NCI-H526 (cell line): ENCODE measurements around the gene TNRC18.
"Not testable (repeated sequence)": the region's sequence is repeated elsewhere in the genome, so short reads cannot be mapped to it uniquely, and the experiment has no call there.

Experiments used
- DNase-seq, 2 experiments: peaks; one replicate each; lab custom pipeline; 2025; lab: John Stamatoyannopoulos, UW

The TNRC18 gene

GRCh38 chr7:5377279-5377678 is 46.4 kb downstream of the TNRC18 start:
- no peak for DNase-seq

- DNase-seq: no peak
Observed at GRCh38 chr7:5375925-5376324, 47.7 kb downstream of the TNRC18 start.

- DNase-seq: no peak
Observed at GRCh38 chr7:5374464-5374863, 49.2 kb downstream of the TNRC18 start.

GRCh38 chr7:5373300-5373699 is 50.3 kb downstream of the TNRC18 start:
- no peak for DNase-seq

- DNase-seq: no peak
Observed at GRCh38 chr7:5370454-5371353, 52.9 kb downstream of the TNRC18 start.

GRCh38 chr7:5367661-5368060 is 56.0 kb downstream of the TNRC18 start:
- DNase-seq: no peak

- peak; percentile 34 to 79 for DNase-seq
Observed at GRCh38 chr7:5365976-5366625, 57.5 kb downstream of the TNRC18 start.

GRCh38 chr7:5363729-5364128 is 59.9 kb downstream of the TNRC18 start:
- peak; percentile 52 to 77 for DNase-seq

GRCh38 chr7:5362466-5362865 is 61.2 kb downstream of the TNRC18 start:
- no peak for DNase-seq

- DNase-seq: no peak
Observed at GRCh38 chr7:5361446-5362127, 62.0 kb downstream of the TNRC18 start.

- DNase-seq: no peak
Observed at GRCh38 chr7:5360971-5361370, 62.7 kb downstream of the TNRC18 start.

GRCh38 chr7:5360451-5360850 is 63.2 kb downstream of the TNRC18 start:
- DNase-seq: no peak

- not testable (repeated sequence) for DNase-seq
Observed at GRCh38 chr7:5360021-5360420, 63.6 kb downstream of the TNRC18 start.

- DNase-seq: no peak
Observed at GRCh38 chr7:5359344-5359743, 64.3 kb downstream of the TNRC18 start.

GRCh38 chr7:5357951-5358350 is 65.7 kb downstream of the TNRC18 start:
- no peak for DNase-seq

- DNase-seq: no peak
Observed at GRCh38 chr7:5356751-5357119, 66.9 kb downstream of the TNRC18 start.

GRCh38 chr7:5354460-5355232 is 69.0 kb downstream of the TNRC18 start:
- peak; percentile 75 to 86 for DNase-seq

- DNase-seq: no peak
Observed at GRCh38 chr7:5352440-5353010, 71.1 kb downstream of the TNRC18 start.

- DNase-seq: no peak
Observed at GRCh38 chr7:5351507-5352265, 71.9 kb downstream of the TNRC18 start.

GRCh38 chr7:5350600-5351385 is 72.8 kb downstream of the TNRC18 start:
- DNase-seq: peak in 1 of 2 experiments; percentile 36
